NCI-H1092 (cell line): ENCODE measurements around the gene KRT10.
"Not testable (repeated sequence)": the region's sequence is repeated elsewhere in the genome, so short reads cannot be mapped to it uniquely, and the experiment has no call there.

Experiments
- DNase-seq: peaks from one replicate; lab custom pipeline; 2025; lab: John Stamatoyannopoulos, UW

KRT10 gene

DNA sequence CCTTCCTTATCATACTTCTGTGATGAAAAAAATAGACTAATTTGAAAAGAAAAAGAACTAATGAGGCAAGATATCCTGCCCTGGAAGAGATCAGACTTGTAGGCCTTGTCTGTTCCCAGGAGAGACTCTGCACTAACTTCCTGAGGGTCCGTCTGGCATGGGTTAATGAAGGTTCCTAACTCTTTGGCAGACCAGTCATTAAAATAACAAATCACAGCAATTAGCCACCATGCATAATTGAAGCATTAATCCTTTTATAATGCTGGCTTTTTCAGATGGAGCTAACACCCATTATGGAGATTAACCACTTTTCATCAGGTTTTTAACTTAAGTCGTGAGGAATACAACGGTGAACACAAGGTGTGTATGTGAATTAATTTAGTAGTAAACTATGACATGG is 10.4 kb upstream of the KRT10 start:
- no peak for DNase-seq

DNA sequence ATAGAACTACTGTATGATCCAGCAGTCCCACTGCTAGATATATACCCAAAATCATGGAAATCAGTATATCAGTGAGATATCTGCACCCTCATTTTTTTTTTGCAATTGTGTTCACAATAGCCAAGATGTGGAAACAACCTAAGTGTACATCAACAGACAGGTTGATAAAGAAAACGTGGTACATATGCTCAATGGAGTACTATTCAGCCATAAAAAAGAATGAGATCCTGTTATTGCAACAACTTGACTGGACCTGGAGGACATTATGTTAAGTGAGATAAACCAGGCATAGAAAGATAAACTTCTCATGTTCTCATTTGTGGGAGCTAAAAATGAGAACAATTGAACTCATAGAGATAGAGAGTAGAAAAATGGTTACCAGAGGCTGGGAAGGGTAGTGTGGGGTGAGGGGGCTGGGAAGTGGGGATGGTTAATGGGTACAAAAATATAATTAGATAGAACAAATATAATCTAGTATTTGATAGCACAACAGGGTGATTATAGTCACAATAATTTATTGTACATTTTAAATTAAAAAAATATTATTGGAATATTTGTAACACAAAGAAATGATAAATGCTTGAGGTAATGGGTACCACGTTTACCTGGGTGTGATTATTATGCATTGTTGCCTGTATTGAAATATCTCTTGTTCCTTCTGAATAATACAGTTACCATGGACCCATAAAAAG is 7.8 kb upstream of the KRT10 start:
- DNase-seq, result no peak

DNA sequence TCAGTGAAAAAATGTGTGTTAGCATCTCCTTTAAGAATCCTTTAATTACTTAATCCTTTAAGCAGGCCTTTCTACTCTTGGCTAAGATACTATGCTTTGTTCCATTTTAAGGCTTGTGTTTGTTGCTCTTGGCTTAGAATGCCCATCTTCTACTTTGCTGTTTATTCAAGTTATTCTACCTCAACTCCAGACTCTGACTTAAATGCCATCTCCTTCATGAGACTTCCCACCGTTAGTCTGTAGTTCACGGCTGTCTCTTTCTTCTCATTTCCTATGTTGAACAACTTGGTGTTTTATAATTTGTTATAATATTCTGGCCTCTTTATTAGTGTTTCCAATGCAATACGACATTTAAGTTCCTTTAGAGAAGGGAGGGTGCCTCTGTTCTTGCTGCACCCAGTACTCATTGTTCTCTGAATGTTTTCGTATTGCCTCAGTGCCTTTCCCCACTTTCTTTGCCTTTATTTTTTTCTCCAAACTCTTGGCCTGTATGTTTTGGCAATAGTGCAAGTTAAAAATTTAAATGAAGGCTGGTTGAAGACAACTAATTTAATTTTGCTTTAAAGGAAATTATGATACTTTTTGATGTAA is 6.1 kb upstream of the KRT10 start:
- DNase-seq, result no peak

DNA sequence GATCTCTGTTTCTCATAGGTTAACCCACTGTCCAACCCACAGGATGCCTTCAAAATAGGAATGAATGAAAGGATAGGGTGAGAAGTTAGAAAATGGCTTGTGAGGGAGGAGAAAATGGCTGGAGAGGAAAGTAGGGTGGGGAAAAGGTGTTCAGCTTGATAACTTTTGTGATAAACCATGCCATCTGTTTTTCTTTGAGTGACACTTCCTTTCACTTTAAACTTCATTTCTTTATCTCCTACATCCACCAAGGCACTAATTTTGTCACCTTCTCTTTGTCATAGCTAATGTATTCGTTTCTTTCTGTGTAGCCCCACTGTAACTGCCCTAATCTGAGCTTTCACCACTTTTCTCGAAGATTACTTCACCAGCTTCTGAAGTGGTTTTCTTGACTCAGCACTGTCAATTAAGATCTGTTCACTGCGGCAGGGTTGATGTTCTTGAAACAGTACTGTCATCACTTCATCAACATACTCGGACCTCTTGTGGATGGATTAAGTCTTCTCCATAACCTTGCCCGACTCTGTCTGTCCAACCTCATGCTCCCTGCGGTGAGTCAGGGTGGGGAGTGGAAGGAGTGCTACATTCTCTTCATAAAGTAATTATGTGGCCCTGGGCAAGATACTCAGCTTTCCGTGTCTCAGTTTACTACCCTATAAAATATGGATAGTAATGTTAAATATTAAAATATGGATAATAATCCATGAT is 5.5 kb upstream of the KRT10 start:
- no peak for DNase-seq

DNA sequence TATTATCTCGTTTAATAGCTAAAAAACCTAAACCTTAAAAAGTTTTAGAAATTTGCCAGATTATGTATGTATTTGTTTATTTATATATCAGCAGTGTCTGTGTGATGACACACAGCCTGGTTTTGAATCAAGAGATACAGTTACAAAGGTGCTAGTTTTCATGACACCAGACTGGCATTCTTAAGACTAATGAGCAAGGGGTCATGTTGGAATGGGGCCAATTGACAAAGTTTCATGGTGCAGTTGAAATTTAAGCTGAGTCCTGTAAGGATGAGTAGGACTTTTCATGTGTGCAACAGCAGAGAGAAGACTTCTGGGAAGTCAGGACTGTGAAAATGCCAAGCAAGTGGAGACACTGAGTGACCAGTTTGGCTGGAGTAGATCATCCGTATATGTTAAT is 3.2 kb upstream of the KRT10 start:
- DNase-seq, result no peak

DNA sequence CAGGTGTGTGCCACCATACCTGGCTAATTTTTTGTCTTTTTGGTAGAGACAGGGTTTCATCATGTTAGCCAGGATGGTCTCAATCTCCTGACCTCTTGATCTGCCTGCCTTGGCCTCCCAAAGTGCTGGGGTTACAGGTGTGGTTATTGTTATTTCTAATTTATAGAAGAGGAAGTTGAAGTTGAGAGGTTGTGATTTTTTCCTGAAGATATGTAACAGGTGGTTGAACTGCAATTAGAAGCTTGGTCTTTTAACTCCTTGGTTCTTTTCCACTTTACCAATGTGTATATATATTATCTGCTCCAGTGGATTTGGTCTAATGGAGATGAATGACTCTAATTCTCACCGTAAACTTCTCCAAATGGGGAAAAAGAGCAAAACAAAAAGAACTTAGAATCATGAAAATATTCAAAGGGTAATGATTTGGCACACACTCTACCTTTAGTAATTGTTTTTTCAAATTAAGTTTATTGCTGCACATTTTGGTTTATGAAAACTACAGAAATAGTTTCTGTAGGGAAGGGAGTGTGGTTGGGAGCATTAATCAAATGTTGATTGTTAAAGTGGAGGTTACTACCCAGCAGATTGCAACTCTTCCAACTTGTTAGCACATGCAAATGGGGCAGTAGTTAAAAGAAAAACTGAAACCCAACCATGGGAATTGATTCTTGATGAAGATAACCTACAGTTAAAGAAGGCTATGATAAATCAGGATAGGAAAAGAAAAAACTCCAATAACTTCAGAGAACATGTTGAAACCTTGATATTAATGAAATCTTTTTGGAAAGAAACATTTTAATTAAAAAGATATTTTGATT is 1.8 kb upstream of the KRT10 start:
- DNase-seq, result no peak

DNA sequence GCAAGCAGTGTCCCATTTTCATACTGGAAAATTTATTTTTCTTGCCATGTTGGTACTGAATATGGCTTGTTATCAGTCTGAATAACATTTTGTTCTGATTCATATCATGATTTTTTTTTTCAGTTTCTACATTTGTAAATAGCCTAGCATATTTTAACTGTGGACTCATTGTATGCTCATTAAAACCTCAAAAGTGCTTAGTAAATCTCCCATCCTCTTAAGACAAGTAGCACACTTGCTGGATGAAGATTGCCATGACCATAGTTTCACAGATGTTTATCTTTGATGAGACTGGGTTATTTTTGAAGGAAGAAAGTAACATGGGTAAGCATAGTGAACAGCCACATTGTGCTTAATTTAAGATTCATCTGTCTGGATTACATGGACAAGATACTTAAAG is 878 bp downstream of the KRT10 start:
- DNase-seq, result no peak

DNA sequence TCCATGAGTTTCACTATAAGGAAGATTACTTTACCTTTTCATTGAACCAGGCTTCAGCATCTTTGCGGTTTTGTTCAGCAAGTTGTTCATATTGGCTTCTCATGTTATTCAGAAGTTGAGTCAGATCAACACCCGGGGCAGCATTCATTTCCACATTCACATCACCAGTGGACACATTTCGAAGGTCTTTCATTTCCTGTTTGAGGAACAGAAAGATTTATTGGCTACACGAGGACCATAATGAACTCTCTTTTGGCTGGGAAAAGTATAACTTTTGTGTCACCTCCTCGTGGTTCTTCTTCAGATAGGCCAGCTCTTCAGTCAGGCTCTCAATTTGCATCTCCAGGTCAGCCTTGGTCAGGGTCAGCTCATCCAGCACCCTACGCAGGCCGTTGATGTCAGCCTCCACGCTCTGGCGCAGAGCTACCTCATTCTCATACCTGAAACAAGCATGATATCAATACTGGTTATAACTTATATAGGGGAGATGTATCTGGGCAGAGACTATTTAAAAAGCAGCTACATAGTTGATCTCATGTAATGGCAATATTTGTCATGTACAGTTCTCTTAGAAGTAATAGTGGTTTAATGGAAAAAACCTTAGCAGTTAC is 2.1 kb downstream of the KRT10 start:
- no peak for DNase-seq

DNA sequence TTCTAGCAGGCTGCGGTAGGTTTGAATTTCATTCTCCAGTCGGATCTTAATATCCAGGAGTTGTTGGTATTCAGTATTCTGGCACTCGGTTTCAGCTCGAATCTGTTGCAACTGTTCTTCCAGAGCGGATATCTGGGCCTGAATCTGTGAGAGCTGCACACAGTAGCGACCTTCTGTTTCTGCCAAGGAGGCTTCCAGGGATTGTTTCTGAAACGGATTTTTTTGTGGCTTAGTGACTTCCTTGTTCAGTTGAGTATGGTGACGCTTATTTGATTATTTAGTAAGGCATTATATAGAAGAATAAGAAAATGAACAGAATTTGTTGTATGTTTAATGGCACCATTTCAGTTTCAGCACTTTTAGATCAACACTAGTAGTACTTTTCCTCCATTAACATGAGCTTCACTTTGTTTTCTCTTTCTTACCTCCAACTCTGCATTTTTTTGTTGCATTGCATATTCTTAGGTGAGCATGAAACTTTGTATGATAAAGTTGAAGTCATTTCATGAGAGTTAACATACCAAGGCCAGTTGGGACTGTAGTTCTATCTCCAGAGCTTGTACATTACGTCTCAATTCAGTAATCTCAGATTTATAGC is 2.8 kb downstream of the KRT10 start:
- no peak for DNase-seq

DNA sequence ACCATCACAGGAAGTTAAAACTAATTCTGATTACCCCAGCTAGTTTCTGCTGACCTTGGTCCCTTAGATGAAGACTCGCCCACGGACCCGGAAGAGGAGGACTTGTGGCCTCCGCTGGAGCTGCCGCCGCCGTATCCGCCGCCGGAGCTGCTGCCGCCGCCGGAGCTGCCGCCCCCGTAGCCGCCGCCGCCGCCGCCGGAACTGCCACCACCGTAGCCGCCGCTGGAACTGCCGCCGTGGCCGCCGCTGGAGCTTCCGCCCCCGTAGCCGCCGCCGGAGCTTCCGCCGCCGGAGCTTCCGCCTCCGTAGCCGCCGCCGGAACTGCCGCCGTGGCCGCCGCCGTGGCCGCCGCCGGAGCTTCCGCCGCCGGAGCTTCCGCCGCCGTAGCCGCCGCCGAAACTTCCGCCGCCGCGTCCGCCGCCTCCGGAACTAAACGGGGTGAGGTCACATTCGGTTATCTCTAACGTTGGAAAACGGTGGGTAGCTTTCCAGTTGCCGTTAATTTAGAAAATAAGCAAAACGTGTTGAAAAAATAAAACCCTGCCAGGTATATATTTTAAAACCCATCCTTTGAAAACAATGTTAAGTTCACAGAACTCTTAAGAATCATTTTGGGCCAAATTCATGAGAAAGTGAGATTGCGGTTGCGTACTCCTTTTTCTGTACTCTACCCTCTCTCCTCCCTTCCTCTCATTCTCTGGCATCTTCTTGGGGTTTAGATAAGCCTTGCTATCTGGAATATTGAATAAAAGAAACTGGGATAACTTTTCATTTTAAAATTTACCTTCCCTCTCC is 3.5 kb downstream of the KRT10 start:
- DNase-seq, result peak; percentile 70

DNA sequence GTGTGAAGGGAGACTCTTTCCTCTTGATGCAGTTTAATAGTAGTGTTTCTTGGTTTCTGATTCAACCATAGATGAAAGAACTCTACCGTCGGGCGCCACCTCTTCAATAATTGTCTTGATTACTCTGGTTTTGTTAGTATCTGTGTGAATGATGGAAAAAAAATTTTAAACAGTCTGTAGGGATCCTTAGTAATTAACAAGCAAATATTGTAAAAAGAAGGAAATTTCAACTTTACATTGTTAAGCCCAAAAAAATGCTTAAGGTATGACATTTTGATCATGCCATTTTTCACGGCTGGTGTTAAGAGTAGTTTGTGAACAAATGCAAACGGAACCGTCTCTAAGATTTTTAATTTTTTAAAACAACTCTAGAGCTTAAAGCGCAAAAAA is 4.1 kb downstream of the KRT10 start:
- no peak for DNase-seq

DNA sequence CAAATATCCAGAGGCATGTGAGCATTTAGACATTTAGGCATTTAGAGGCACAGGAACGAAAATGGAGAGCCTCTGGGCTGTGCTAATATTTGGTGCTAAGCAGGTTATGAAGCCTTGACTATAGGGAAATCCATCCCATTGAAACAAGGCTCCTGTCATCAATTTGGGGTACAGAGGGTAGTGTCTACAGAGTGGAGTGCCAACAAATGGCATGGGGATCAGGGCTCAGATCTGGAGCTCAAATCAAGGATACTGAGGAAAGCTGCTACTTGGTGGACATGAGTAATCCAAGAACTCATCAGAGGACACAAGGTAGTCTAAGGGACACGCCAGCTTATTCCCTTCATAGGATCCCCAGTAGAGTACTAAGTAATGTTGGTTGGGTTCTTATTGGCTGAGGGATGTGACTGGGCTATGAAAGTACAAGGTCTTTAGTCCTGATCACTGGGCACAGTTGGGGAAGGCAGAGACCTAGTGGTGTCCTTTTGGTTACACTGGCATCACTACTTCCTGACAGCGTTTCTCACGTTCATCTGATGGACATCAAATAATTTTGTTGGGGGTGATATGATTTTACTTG is 5.2 kb downstream of the KRT10 start:
- no peak for DNase-seq

DNA sequence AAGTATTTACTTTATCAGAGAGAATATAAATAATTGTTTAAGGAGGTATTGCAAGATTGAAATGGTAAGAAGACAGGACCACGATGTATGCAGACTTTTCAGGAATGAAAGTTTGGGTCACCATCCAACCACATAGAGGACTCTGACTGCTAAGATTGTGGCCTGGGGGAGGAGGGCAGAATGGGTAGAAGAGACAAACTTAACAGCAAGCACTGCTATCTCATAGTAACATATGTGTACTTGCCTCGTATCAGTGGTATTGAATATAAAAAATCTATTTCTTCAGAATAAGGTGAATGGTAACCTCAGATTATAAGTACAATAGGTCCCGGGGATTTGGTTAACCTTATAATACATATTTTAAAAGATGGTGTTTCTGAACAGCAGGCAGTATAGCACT is 5.8 kb downstream of the KRT10 start:
- DNase-seq, result no peak

DNA sequence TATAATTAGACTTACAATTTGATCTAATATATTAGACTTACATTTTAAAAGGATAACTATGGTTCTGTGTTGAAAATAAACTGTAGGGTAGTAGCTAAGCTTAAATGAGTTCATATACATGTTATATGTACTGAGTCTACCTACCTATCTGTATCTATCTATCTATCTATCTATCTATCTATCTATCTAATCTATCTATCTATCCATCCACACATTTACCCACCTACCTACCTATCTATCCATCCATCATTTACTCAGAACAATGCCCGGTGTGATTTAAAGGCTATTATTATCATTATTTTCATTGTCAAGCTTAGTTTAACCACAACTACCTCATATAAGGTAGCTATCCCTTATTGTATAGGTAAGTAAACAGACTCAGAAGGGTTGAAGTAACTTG is 7.0 kb downstream of the KRT10 start:
- no peak for DNase-seq

DNA sequence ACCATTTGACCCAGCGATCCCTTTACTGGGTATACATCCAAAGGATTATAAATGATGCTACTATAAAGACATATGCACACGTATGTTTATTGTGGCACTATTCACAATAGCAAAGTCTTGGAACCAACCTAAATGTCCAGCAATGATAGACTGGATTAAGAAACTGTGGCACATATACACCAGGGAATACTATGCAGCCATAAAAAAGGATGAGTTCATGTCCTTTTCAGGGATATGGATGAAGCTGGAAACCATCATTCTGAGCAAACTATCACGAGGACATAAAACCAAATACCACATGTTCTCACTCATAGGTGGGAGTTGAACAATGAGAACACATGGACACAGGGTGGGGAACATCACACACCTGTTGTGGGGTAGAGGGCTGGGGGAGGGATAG is 7.8 kb downstream of the KRT10 start:
- DNase-seq, result not testable (repeated sequence)

DNA sequence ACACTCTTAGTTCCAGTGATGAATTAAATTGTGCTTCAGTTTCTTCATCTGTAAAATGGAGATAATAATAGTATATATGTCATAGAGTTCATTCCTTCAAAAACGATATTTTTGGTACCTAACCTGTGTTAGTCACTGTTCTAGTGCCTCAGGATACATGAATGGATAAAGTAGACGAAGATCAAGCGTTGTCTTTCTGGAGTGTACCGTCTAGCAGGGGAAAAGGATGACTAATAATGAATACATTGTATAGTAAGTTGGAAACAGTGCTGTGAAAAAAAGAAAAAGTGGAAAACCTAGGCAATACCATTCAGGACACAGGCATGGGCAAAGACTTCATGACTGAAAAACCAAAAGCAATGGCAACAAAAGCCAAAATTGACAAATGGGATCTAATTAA is 8.6 kb downstream of the KRT10 start:
- no peak for DNase-seq

DNA sequence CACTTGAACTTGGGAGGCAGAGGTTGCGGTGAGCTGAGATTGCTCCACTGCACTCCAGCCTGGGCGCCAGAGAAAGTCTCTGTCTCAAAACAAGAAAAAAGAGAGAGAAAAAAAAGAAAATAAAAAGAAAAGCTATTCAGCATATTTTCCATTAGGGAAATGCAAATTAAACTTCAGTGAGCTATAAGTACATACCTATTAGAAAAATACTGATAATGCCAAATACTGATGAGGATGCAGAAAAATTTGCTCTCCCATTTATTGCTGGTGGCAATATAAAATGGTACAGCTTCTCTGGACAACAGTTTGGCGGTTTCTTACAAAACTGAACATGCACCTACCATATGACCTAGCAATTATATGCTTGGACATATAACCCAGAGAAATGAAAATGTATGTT is 9.8 kb downstream of the KRT10 start:
- no peak for DNase-seq

DNA sequence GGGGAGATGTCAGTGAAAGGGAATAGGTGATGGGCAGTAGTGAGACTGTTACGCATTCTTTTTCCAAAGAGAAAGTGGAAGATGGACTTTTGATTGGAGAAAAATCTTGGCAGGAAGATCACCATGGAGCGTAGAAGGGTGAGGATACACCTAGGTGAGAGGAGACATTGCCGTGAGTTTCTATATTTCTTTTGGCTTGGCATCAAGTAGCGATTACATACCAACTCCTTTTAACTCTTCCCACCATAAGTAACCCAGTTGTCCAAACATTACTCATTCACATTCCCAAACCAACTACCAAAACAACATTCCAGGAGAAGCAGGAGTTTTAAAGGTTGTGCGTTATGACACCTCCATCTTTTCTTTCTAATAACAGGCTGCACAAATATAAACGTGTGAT is 11.9 kb downstream of the KRT10 start:
- DNase-seq, result no peak

DNA sequence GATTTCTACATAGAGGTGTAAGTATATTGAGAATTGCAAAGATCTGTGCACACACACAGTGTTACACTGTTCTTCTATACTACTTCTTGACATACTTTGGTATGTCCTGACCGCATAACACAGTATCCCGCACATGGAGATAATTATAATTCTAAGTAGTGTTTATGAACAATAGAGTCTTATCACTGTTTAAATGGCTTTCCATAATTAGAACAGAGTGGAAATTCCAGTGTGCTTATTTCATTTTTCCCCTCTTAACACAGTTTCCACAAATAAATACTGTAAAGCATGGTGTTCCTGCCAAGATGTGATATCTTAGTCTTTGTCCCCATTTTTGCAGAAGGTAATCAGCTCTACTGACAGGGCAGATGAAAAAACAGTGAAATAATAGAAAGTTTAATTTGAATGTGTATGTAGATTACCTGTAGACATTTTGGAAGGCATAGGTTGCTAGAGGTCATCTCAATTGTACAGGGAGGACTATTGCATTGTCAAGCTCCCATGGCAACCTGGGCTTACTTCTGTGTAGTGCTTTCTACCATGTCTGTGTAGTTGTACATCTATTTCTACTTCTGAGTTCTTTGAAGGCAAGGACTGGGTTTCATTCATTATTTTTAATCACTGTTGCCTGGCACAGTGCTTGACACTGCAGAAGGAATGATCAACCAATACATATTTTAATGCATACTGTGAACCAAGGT is 12.5 kb downstream of the KRT10 start:
- no peak for DNase-seq

DNA sequence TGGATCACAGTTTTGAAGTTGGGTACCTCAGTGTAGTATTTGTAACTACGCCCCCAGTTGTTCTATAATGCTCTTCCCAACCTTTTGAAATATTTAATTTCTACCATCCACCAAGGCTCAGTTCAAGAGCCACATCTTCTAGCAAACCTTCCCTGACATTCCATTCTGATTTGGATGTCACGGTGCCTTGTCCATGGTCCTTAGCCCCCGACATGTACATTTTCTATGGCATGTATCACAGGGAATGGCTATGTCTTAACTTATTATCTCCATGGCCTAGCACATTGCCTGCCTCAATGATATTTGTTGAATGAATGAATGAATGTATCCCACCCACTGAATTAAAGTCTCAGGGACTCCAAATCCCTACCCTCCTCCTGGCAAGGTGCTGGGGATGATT is 16.3 kb downstream of the KRT10 start:
- no peak for DNase-seq
